ENCODE data around the gene ALDH1B1. TPM values are rescaled to one million over a fixed set of nuclear protein-coding genes. Genes with fewer than 3 reads are reported as not detected.

ALDH1B1 gene
- total and polyA plus RNA-seq, 2 donors, result 51.0 to 239 TPM

DNA sequence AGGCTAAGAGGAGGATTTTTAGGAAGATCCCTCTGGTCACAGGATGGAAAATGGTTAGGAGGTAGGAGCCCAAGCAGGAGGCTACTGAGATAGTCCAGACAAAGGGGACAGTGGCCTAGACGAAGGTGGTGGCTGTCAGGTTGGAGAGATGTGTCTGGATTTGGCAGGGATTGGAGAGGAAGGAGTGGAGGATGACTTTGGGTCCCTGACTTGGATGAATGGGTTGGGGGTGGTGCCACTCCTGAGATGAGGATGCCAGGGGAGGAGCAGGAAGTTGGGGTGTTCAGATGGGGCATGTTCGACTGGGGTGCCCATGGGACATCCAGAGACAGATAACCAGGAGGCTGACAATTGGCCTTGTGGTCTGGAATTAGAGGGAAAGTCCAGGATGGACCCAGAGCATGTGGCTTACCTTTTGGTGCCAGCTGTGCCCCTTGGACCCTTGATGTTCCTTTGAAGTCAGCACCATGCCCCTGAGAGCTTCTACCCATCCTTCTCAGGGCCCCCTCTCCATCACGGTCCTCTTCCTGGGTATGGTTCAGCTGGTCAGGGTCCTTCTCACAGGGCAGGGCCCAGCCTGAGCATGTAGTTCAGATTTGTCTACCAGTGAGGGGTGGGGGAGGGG is 46.9 kb downstream of the ALDH1B1 start:
- Histone ChIP-seq H3K27ac (ENCODE audit: low read depth) (no peak overlapping the region), H3K4me1 (ENCODE audit: insufficient read depth) (no peaks in the 10 kb centered on the region), H3K4me3 (ENCODE audit: low read depth, low read length) (no peak overlapping the region), H3K36me3 (ENCODE audit: insufficient read depth) (no peaks in the 10 kb centered on the region)
- 80% methylated on average over 3 of the region's 3 CpGs for WGBS
- no peak for DNase-seq (ENCODE audit: extremely low spot score)

DNA sequence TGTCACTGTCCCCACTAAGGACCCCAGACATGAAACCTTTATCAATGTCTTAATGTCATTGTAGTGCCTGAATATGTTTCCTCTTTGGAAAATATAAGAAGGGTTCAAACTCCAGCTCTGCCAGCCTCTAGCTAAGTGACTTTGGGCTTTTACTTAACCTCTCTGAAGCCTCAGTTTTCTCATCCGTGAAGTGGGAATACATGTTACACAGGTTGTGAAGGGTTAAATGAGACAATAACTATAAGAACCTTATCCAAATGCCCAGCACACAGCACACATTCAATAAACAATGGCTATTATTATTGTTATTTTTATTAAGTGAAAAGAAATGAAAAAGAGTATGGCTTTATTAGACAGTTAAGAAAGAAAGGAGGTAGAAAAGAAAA is 47.4 kb downstream of the ALDH1B1 start:
- H3K27ac ChIP-seq (ENCODE audit: low read depth), result no peak overlapping the region
- no peak overlapping the region for H3K4me3 ChIP-seq (ENCODE audit: low read depth, low read length)
- 96% methylated on average over 1 of the region's 1 CpG for WGBS
- no peak for DNase-seq (ENCODE audit: extremely low spot score)
- H3K4me1 ChIP-seq (ENCODE audit: insufficient read depth), result no peaks in the 10 kb centered on the region
- H3K36me3 ChIP-seq (ENCODE audit: insufficient read depth), result no peaks in the 10 kb centered on the region

DNA sequence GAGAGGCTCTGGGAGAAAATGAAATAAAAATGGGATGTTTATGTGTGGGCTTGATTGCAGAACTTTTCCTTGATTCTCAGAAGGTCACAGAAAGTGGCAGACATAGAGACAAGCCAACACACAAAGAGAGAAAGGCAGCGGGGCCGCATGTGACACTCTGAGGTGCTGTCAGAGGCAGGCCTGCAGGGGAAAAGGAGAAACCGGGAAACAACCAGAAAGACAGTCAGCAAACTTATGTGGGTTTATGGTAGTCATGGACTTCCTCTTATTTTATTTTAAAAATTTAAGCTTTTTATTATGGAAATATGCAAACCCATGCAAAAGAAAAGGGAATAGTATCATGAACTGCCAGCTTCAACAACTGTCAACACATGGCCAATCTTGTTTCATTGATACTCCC is 48.0 kb downstream of the ALDH1B1 start:
- no peaks in the 10 kb centered on the region for H3K36me3 ChIP-seq (ENCODE audit: insufficient read depth)
- no peaks in the 10 kb centered on the region for H3K4me1 ChIP-seq (ENCODE audit: insufficient read depth)
- DNase-seq (ENCODE audit: extremely low spot score), result no peak
- WGBS, result 88% methylated on average over 3 of the region's 3 CpGs
- H3K4me3 ChIP-seq (ENCODE audit: low read depth, low read length), result no peak overlapping the region
- H3K27ac ChIP-seq (ENCODE audit: low read depth), result no peak overlapping the region

DNA sequence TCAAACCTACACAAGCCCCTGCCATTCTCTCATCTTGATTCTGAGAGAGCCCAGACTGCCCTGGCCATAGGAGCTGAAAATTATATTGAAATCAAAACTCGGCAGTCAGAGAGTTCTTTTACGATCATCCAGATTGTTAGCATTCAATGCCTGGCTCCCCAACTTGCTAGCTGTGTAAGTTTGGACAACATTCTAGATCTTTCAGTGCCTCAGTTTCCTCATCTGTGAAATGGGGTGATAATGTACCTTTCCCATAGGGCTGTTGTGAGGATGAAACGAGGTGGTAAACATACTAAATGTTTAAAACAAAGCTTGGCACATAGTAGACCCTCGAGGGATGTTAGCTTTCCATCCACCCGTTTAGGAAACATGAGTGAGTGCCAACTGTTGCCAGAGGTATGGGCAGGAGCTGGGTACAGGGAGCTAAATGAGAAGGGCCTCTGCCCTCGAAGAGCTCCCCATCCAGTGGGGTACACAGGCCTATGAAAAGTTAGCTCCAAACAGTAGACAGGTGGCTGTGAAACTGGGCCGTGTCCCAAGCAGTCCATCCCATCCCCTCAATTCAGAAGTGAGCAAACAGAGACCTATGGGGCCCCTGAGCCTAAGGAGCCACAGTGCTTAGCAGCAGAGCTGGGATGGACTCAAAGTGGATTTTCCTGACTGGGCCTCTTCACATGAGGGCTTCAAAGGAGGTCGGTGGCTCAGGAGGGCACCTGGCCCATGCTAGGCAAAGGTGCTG is 49.0 kb downstream of the ALDH1B1 start:
- H3K36me3 ChIP-seq (ENCODE audit: insufficient read depth), result no peaks in the 10 kb centered on the region
- WGBS, result 84% methylated on average over 8 of the region's 8 CpGs
- H3K27ac ChIP-seq (ENCODE audit: low read depth), result no peak overlapping the region
- no peak overlapping the region for H3K4me3 ChIP-seq (ENCODE audit: low read depth, low read length)
- no peak for DNase-seq (ENCODE audit: extremely low spot score)
- no peaks in the 10 kb centered on the region for H3K4me1 ChIP-seq (ENCODE audit: insufficient read depth)

DNA sequence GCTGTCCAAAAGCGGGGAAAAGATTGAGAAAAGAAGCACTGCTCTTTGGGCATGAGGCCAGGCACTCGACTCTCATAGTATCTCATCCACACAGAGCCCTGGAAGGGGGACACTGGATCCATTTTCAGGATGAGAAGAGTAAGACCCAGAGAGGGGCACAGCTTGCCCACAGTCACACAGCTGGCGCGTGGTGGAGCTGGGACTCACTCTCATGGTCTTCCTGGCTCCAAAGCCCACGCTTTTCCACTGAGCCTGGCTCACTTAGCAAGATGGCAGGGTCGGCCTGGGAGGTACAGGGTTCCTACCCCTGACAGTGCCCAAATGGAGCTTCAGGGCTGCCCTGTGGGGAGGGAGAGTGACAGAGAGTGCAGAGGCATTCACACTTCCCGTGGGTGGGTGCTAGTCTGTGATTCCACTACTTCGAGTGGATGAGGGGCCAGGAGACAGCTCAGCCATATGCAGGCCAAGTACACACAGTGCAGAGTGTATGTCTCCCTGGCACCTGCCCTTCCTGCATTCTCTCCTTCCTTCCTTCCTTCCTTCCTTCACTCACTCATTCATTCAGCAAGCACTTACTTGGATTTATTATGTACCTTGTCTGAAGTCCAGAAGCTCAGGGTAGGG is 50.1 kb downstream of the ALDH1B1 start:
- H3K27ac ChIP-seq (ENCODE audit: low read depth), result no peak overlapping the region
- WGBS, result 61% methylated on average over 8 of the region's 8 CpGs
- H3K4me1 ChIP-seq (ENCODE audit: insufficient read depth), result no peaks in the 10 kb centered on the region
- H3K36me3 ChIP-seq (ENCODE audit: insufficient read depth), result no peaks in the 10 kb centered on the region
- no peak for DNase-seq (ENCODE audit: extremely low spot score)
- no peak overlapping the region for H3K4me3 ChIP-seq (ENCODE audit: low read depth, low read length)

DNA sequence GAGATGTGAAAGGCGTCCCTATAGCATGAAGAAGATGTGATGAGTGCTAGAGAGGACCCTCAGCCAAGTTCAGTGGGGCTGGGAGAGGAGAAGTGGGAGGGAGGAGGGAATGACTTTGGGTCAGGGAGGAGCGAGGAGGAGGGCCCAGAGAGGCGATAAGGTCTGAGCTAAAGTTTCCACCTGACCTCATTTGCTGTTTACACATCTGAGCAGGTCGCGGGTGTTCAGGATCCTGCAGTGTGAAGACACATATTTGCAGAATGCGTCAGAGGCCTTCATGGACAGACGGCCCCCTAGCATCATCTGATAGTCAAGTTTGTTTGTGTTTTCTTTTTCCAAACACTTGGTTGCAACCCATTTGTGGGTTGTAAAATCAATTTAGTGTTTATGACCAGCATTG is 50.7 kb downstream of the ALDH1B1 start:
- Histone ChIP-seq H3K4me1 (ENCODE audit: insufficient read depth) (no peaks in the 10 kb centered on the region), H3K4me3 (ENCODE audit: low read depth, low read length) (no peak overlapping the region), H3K27ac (ENCODE audit: low read depth) (no peak overlapping the region), H3K36me3 (ENCODE audit: insufficient read depth) (no peaks in the 10 kb centered on the region)
- DNase-seq (ENCODE audit: extremely low spot score), result no peak
- WGBS, result 57% methylated on average over 7 of the region's 7 CpGs

DNA sequence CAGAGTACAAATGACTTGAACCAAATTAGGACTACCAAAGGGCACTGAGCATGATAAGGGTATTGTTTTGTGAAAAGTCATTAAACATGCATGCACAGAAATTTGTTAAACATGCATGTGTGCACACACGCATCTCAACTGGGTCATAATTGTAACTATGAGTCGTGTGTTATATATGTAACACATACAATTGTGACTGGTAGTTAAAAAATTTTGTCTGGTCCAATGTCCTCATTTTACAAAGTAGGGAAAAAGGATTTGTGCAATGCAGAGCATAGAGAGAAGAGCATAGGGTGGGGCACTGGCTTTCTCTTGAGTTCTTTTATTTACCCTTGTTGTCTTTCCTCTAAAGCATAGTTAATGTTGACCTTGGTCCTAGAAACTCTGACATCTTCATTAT is 51.1 kb downstream of the ALDH1B1 start:
- H3K27ac ChIP-seq (ENCODE audit: low read depth), result no peak overlapping the region
- no peaks in the 10 kb centered on the region for H3K36me3 ChIP-seq (ENCODE audit: insufficient read depth)
- H3K4me3 ChIP-seq (ENCODE audit: low read depth, low read length), result no peak overlapping the region
- 62% methylated on average over 2 of the region's 2 CpGs for WGBS
- H3K4me1 ChIP-seq (ENCODE audit: insufficient read depth), result no peaks in the 10 kb centered on the region
- no peak for DNase-seq (ENCODE audit: extremely low spot score)

DNA sequence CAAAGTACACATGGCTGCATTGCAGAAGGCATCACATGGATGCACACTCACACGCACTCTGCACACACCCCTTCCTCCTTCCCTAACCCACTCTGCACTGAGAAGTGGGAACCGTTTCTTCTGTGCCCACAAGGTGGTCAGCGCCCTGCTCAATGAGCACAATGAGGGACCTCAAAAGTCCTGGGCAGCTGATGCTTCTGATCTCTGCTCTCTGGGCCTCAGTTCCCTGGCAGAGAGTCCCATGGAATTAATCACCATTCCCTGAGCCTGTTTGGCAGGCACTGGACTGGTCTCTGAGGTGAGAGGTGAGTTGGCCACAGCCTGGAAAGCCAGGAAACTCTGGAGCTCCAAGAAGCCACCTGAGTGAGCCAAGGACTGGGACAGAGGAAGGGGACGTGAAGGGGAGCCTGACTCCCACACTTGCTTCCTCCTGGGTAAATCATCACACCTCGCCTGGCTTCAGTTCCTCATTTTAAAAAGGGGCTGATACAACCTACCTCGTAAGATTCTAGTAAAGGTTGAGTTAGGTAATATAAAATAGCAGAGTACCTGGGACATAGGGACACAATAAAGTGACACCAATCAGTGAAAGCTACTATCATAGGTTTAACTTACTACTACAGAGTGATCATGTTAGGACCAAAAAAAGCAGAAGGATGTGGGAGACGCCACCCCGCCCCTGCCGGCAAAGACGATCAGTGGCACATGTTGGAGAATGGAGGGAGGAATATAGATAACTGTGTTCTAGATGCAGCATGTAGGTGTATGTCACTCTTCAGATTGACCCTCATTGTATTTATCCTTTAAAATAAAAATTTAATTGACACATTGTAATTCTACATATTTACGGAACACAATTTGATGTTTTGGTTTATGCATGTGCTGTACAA is 52.9 kb downstream of the ALDH1B1 start:
- Histone ChIP-seq H3K4me1 (ENCODE audit: insufficient read depth) (no peaks in the 10 kb centered on the region), H3K27ac (ENCODE audit: low read depth) (no peak overlapping the region), H3K4me3 (ENCODE audit: low read depth, low read length) (no peak overlapping the region), H3K36me3 (ENCODE audit: insufficient read depth) (no peaks in the 10 kb centered on the region)
- DNase-seq (ENCODE audit: extremely low spot score), result no peak
- WGBS, result 74% methylated on average over 11 of the region's 11 CpGs

DNA sequence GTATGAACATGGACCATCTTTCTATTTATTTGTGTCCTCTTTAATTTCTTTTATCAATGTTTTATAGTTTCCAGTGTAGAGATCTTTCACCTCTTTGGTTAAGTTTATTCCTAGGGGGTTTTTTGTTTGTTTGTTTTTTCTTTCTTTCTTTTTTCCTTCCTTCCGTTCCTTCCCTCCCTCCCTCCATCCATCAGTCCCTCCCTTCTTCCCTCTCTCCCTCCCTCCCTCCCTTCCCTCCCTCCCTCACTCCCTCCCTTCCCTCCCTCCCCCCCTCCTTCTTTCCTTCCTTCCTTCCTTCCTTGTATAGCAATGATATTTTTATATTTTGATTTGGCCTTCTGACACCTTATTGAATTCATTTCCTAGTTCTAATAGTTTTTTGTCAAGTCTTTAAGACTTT is 55.2 kb downstream of the ALDH1B1 start:
- H3K27ac ChIP-seq (ENCODE audit: low read depth), result no peak overlapping the region
- H3K4me3 ChIP-seq (ENCODE audit: low read depth, low read length), result no peak overlapping the region
- H3K36me3 ChIP-seq (ENCODE audit: insufficient read depth), result no peaks in the 10 kb centered on the region
- WGBS, result 50% methylated on average over 1 of the region's 1 CpG
- DNase-seq (ENCODE audit: extremely low spot score), result no peak
- no peaks in the 10 kb centered on the region for H3K4me1 ChIP-seq (ENCODE audit: insufficient read depth)

Other genes starting within 250 kb of the ALDH1B1 start
- 3.0 TPM for gene IGFBPL1, start 31.8 kb downstream of the ALDH1B1 start, total RNA-seq
- 1.6 TPM for gene IGFBPL1, start 31.8 kb downstream of the ALDH1B1 start, polyA plus RNA-seq
- 0.95 TPM for gene ANKRD18A, start 227.9 kb downstream of the ALDH1B1 start, total RNA-seq
- 0.91 TPM for gene ANKRD18A, start 227.9 kb downstream of the ALDH1B1 start, polyA plus RNA-seq

Measured in urinary bladder (tissue), 4 donors.